ENCODE data around the gene TCEA2.

DNA sequence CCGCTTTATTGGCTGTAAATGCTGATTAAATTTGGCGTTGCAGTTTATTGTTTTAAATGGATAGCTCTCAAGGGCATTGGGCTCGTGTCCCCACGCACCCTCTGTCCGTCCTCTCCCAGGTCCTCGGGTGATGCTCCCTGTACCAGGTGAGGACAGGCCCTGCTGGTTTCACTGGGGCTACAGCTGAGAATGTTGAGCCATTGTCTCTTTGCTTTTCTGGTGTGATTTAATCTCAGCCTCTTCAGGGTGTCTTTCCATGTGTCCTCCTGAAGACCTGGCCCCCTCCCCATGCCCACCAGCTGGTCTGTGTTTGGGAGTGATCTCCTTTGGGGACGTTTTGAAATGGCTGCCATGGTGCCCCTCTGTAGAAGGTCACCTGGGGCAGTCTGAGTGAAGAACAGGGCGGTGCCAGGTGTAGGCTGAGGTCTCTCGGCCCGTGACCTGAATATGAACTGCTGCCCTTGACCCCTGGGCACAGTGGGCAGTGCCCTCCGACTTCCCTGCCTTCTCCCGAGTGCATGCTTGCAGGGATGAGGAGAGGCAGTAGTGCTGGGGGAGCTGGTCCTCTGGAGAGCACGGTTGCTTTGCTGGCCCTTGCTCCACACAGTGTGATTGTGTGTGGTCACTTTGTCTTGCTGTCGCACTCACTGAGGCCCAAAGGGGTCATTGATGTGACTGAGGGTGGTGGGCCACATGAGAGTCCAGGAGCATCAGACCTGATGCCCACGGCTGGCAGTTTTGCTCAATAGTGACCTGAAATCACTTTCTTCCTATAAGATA, 39.4 kb upstream of the TCEA2 start:
- no peak for TF ChIP-seq CTCF (IDR thresholded peaks at IDR 0.05)
- TF ChIP-seq POLR2AphosphoS5 (IDR thresholded peaks at IDR 0.05; ENCODE audit: insufficient read depth in 1 of 2, low read depth in 1 of 2) = no peak
- TF ChIP-seq POLR2A (IDR thresholded peaks at IDR 0.05) = no peak
